GM18519 (cell line): ENCODE results near the gene ZNF200.

Experiments used
- ATAC-seq: cut with Tn5 transposase; IDR thresholded peaks from one replicate; pipeline ENCODE4 v1.9.1; 2021; ENCODE audit warnings: mild to moderate bottlenecking, moderate library complexity; ENCODE audit not compliant: unreplicated experiment, low FRiP score

The ZNF200 gene

DNA sequence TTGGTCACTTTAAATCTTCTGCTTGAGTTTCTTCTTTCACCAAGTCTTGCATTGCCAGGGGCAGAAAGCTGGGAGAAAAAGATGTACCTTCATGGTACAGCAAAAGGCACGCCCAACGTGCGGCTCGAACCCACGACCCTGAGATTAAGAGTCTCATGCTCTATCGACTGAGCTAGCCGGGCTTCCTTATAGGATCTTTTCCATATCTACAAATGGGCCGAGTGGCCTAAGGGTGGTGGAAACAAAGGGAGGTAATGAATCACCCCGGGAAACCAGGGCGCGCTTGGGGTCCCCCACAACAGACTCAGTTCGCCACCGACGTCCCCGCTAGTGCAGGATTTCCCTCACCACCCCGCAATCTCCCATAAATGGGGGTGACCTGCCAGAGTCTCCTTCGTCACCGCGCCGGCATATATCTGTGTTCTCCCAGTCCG, 54.5 kb downstream of the ZNF200 start:
- ATAC-seq = no peak

DNA sequence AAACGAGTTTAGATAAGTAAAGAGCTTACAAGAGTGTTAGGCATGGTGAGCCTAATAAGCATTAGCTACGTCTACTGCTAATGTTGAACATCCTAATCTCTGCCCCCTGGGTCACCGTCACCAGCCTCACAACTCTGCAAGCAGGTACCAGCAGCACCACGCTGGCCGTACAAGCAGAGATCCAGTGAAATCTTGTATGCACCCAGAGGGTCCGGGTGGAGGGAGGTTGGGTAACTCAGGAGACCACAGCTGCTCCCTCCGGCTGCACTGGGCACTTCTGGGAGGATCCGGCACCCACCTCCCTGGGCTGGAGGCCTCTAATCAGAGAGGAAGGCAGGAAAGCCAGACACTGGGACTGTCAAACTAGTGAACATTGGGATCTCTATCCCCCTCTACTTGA, 55.3 kb downstream of the ZNF200 start:
- ATAC-seq = no peak

DNA sequence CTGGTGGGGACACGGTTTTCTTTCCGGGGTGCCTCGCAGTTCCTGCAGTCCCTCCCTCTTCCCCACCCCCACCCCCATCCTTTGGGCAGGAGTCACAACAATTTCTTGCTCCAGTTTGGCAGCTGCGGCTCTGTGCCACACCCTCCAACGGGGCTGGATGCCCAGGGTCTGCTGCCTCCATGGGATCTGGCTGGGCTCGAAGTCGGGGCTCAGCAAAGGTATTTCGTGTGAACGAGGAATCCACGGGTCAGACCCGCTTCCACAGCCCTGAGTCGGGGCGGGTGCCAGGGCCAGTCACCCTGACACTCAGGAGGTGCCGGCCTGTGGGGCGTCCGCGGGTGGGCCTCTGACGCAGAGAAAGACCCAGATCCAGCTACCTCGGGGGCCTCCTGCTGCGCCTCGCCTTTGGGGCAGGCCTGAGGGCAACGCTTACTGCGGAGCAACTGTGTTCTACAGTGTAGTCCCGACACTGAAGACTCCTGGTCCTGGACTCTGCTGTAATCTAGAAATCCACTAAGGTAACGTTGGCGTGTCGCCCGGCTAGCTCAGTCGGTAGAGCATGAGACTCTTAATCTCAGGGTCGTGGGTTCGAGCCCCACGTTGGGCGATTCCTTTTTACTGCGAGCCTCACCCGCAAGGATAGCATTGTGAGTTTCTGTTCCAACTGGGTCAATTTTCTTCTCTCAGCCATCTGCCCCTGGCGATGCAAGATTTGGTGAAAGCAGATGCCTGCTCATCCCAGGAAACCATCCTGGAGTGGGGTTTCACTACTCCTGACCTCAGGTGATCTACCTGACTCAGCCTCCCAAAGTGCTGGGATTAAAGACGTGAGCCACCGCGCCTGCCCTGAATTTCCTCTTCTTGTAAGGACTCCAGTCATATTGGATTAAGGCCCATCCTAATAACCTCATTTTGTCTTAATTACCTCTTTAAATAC, 59.5 kb downstream of the ZNF200 start:
- ATAC-seq = no peak

DNA sequence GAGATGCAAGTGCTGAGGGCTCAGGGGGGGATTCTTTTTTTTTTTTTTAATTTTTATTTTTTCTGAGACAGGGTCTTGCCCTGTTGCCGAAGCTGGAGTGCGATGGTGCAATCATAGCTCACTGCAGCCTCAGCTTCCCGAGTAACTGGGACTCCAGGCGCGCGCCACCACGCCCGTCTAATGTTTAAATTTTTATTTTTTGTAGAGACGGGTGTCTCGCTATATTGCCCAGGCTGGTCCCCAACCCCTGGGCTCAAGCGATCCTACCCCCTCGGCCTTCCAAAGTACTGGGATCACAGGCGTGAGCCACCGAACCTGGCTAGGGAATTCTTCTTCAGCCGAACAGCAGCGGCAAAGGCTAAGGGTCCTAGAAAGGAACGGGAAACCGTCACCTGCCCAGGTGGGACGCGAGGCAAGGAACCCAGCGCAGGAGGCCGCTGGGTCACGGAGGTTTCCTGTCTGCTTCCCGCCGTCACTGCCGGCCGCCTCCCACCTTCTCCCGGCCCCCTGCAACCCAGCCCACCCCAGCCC, 60.3 kb downstream of the ZNF200 start:
- ATAC-seq = no peak

DNA sequence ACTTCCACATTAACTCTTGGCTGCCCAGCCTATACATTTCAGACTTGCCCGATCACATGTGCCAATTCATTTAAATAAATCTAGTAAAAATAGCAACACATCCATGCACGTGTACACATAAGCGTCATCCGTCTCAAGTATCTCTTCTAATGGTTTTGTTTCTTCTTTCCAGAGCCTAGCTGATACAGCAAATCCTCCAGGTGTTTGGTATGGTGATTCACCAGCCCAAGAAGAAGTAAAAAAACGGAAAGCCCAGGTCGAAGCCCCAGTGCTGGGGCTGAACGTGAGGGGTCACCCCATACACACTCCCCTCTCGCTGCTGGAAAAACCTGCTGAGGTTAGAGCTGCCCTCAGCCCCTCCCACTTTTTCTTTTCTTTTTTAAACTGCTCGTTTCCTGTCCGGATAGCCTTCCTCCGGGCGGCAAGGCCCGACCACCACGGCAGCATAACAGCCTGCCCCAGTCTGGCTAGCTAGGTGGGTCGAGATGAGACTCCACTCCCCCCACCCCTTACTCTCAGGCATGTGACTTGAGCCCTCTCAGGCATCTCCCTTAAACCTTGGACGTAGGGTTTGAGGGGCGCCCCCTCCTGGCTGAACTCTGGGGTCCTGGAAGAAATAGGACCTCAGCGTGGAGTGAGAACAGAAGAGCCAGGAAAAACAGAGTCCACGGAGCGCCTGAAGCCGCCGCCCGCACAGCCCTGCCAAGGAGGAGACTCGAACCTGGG, 60.9 kb downstream of the ZNF200 start:
- ATAC-seq = no peak
